DMS 273 treated with DMSO at 0.1 percent for 48 hours (cell line): ENCODE results near the gene DFFB.

Experiments used
- DNase-seq: peaks from one replicate; lab custom pipeline; 2025; lab: John Stamatoyannopoulos, UW

Gene DFFB

DNA sequence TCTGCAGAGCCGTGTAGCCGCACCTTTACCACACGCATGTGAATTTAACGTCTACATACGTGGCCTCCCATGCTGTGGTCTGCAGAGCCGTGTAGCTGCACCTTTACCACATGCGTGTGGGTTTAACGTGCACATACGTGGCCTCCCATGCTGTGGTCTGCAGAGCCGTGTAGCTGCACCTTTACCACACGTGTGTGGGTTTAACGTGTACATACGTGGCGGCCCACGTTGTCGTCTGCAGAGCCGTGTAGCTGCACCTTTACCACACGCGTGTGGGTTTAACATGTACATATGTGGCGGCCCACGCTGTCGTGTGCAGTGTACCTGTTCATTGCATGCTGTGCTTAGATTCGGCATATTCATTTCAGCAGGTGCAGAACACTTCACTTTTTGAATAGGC lies 17.5 kb downstream of the DFFB start:
- no peak for DNase-seq

DNA sequence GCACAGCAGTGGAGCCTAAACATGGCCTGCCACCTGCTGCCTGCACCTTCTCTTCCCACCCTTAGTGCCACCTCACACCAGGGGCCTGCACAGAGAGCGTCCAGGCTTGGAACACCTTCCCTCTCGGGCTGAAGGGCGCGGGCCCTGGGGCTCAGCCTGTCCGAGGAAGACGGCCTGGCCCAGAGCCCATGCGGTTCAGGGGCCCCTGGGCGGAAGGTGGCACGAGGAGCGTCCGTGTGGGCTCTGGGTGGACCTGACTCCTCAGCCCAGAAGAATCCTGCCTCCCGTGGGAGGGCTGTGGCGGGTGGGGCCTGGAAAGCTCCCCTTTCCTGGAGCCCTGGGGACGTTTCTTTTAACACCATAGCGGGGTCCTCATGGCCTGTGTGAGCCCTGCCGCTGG lies 19.4 kb downstream of the DFFB start:
- no peak for DNase-seq

GRCh38 chr1:3879099-3879498 lies 21.8 kb downstream of the DFFB start:
- DNase-seq = no peak

GRCh38 chr1:3879787-3880428 lies 22.6 kb downstream of the DFFB start:
- no peak for DNase-seq

DNA sequence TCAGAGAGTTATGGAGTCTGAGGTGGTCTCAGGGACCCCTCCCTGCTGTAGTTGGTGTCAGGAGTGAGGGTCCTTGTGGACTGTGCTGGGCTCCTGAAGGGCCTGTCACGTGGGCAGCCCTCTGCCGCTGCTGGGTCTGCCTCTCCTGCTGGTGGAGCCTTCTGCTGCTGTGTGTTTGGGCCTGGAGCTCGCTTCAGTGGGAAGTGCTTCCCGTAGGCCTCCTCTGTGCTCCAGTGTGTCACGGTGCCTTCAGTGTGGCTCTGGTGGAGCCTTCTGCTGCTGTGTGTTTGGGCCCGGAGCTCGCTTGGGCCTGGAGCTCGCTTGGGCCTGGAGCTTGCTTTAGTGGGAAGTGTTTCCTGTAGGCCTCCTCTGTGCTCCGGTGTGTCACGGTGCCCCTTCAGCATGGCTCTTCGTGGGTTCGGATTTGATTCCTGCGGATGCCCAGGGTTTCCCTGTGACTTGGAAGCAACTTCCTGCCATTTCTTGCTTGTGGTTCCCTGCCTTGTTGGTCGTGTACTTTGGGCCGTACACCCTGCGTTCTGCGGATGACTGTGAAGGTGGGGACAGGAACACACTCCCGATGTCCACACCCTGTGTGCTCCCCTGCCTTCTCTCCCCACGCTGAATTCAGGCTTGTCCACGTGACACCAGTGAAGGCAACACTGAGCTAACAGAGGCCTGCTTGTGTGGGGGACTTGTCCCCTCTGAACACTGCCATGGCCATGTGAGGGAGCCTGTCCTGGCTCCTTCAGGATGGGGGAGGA lies 23.3 kb downstream of the DFFB start:
- no peak for DNase-seq

DNA sequence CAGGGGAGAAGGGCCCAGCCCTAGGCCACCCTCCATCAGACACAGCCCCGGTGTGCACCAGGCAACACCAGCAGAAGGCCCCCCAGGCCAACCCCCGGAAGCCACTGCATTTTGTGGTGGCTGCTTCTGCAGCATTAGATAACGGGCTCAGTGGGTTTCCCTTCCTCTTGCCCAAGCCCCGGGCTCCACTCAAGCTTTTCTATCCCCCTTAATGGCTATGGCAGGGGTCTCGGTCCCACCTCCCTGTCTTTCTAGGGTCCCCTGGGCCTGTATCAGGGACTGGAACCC lies 23.9 kb downstream of the DFFB start:
- DNase-seq = no peak

- no peak for DNase-seq
Observed at GRCh38 chr1:3883194-3883925, 26.1 kb downstream of the DFFB start.

GRCh38 chr1:3884966-3885365 lies 27.7 kb downstream of the DFFB start:
- no peak for DNase-seq

- DNase-seq = no peak
Observed at GRCh38 chr1:3885611-3886010, 28.3 kb downstream of the DFFB start.

GRCh38 chr1:3886106-3886670 lies 28.9 kb downstream of the DFFB start:
- no peak for DNase-seq

DNA sequence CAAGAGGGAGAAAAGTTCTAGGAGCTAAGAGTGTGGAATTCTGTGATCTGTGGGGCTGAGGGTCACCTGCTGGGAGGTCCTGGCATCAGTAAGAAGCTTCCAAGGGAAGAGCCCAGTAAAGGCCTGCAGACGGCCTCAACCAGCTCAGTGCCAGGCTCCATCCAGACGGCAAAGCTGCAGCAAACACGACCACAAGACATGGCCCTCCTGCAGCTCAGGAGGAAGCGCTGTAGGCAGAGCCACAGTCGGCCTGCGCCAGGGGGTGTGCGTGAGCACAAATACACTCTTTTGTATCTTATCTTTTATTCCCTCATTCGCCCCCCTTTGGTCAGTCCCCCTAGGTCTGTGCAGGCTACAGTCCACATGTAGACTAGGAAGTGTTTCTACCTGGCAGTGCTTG lies 29.4 kb downstream of the DFFB start:
- no peak for DNase-seq

DNA sequence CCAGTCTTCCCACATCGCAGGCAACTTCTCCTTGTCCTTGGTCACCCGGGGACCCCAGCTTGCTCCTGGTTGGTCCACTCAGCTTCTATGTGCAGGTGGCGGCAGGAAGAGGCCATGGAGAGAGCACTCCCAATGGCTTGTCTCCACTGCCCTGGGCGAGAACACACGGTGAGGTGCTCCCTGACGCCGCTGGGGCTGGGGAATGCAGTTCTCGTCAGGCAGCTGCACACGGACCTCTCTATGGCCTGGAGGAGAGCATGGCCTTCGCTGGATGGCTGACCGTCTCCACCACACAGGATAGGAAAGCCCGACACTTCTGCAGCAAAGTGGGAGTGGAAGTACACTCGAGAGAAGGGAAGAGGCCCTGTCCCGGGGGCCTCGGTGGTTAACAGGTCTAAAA lies 31.0 kb downstream of the DFFB start:
- no peak for DNase-seq

GRCh38 chr1:3889936-3890335 lies 32.7 kb downstream of the DFFB start:
- DNase-seq = no peak

- no peak for DNase-seq
Observed at GRCh38 chr1:3890389-3891328, 33.4 kb downstream of the DFFB start.

GRCh38 chr1:3891329-3891865 lies 34.1 kb downstream of the DFFB start:
- DNase-seq = no peak

DNA sequence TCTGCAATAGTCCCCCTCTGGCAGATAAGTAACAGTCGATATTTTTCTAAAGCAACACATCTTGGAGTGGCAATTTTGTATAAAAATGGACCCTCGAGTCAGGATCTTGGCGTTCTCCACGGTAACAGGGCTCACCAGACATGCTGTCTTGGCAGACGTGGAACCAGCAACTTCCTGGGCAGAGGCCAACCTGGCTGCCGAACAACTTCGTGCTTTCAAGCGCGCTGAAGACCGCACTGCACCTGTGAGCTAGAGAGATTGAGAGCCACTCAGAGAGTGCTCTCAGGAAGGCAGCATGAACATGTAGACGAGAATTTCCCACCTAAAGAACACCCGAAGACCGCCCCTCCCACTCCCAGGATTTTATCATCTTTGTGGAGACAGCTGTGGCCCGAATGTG lies 35.5 kb downstream of the DFFB start:
- DNase-seq = no peak

GRCh38 chr1:3893190-3893589 lies 35.9 kb downstream of the DFFB start:
- no peak for DNase-seq

DNA sequence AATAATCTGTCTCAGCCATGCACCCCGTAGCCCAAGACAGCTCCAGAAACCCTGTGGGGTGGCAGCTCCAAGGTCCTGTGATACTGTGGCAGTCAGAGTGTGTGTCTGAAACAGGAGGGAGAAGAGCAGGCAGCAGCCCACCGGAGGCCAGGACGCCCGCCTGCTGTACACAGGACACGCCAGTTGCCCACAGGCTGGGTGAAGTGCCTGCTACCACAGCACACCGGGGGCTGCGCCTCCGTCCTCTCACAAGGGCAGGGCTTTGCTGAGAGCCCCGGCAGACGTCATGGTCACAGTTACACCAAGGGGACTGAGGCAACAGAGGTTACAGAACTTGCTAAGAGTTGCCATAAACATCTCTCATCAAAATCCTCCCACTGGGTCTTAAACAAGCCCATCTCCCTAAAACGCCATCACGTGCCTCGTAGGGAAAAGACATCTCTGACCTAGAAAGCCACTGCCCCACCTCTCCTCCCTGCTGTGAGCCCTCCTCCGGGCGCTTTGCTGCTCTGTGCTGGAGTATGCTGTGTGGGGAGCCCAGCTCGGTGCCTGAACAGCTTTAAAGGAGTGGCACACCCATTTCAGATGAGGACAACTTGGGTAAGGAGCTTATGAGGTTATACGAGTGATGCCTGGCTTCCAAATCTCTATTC lies 37.5 kb downstream of the DFFB start:
- DNase-seq = no peak

GRCh38 chr1:3895279-3895950 lies 38.1 kb downstream of the DFFB start:
- no peak for DNase-seq

DNA sequence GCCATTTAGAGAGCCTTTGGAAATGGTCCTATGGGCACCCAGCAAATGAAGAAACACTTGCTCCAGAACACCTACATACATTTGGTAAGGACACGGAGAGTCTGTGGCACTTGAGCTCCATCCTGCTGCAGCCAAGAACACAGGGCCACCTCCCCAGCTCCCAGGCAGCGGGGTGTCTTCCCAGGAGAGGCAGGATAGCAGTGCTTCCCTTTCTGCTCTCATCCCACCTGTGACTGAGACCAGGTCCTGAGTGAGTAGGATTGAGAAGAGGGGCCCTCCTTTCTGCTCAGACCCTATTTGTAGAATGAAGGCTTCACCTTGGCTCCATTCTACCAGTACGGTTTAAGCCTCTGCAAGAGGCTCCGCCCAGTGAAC lies 38.7 kb downstream of the DFFB start:
- DNase-seq = no peak
